Lower lobe of right lung (tissue), 2 donors: ENCODE measurements around the gene DDHD1. TPM values are rescaled to one million over a fixed set of nuclear protein-coding genes. Genes with fewer than 3 reads are reported as not detected.

Source experiments
- ATAC-seq, 2 donors: fragments of 200-7000 bp; cut with Tn5 transposase; one replicate each; pipeline ENCODE4 v1.9.1; 2020 to 2022; ENCODE audit warnings: mild to moderate bottlenecking in 2 of 2, moderate library complexity in 2 of 2
- DNase-seq: peaks from one replicate; pipeline ENCODE4 v3.0.0-alpha.2; 2020
- H3K27ac ChIP-seq: fragments of 200-600 bp; one replicate; pipeline ENCODE4 v1.8.0; 2022
- H3K27me3 ChIP-seq: fragments of 200-600 bp; one replicate; pipeline ENCODE4 v1.8.0; 2022; ENCODE audit warnings: low read depth
- H3K36me3 ChIP-seq: fragments of 200-600 bp; one replicate; pipeline ENCODE4 v1.8.0; 2022; ENCODE audit warnings: mild to moderate bottlenecking
- H3K4me1 ChIP-seq: fragments of 200-600 bp; one replicate; pipeline ENCODE4 v1.8.0; 2022
- H3K4me3 ChIP-seq: fragments of 200-600 bp; one replicate; pipeline ENCODE4 v1.8.0; 2022; ENCODE audit warnings: mild to moderate bottlenecking
- H3K9me3 ChIP-seq: fragments of 200-600 bp; one replicate; pipeline ENCODE4 v1.8.0; 2022
- CTCF ChIP-seq: fragments of 200-600 bp; IDR thresholded peaks from one replicate; pipeline ENCODE4 v1.8.0; 2022; ENCODE audit warnings: antibody characterized with exemption, mild to moderate bottlenecking
- intact Hi-C: fragments of 100-400 bp; cut with DNase I; formaldehyde crosslinking; loops from one replicate; pipeline ENCODE4 v1.11.0; 2022
- total RNA-seq: library from RNA; stranded (reverse); fragmentation: NEBNext Ultra II Directional; extraction: Animal tissue kit (Norgen Biotek cat#: 25700); gene quantifications from one replicate; pipeline ENCODE4 v1.2.1, GENCODE V29; 2021
- donor health status: DM: no; HTN: yes; CAD: no; lungs with severe emphysema.

Gene DDHD1
- total RNA-seq, 1 donor from 2014 or later: 32.6 TPM

GRCh38 chr14:53019406-53019805 is 133.7 kb downstream of the DDHD1 start:
- TF ChIP-seq CTCF: no peak
- Histone ChIP-seq H3K9me3 (no peaks in the 10 kb centered on the region), H3K27me3 (no peaks in the 10 kb centered on the region), H3K27ac (no peak overlapping the region), H3K4me3 (no peak overlapping the region), H3K4me1 (no peaks in the 10 kb centered on the region), H3K36me3 (no peaks in the 10 kb centered on the region)
- intact Hi-C loops: no loop called here
- no peak for ATAC-seq
- no peak for DNase-seq

- no peaks in the 10 kb centered on the region for H3K9me3 ChIP-seq
- no peaks in the 10 kb centered on the region for H3K27me3 ChIP-seq
- intact Hi-C loops: no loop called here
- no peaks in the 10 kb centered on the region for H3K36me3 ChIP-seq
- no peak overlapping the region for H3K27ac ChIP-seq
- H3K4me3 ChIP-seq: no peak overlapping the region
- DNase-seq (no peak), ATAC-seq (no peak)
- TF ChIP-seq CTCF: no peak
- H3K4me1 ChIP-seq: no peaks in the 10 kb centered on the region
Measured at GRCh38 chr14:53017837-53018236, 135.3 kb downstream of the DDHD1 start.

GRCh38 chr14:53016919-53017318 is 136.2 kb downstream of the DDHD1 start:
- DNase-seq: no peak
- H3K36me3 ChIP-seq: no peaks in the 10 kb centered on the region
- no peak for ATAC-seq
- no peak overlapping the region for H3K27ac ChIP-seq
- no peaks in the 10 kb centered on the region for H3K4me1 ChIP-seq
- no peak for TF ChIP-seq CTCF
- intact Hi-C loops: no loop called here
- H3K4me3 ChIP-seq: no peak overlapping the region
- H3K9me3 ChIP-seq: no peaks in the 10 kb centered on the region
- H3K27me3 ChIP-seq: no peaks in the 10 kb centered on the region

- TF ChIP-seq CTCF: no peak
- DNase-seq (no peak), ATAC-seq (no peak)
- Histone ChIP-seq H3K36me3 (no peaks in the 10 kb centered on the region), H3K9me3 (no peaks in the 10 kb centered on the region), H3K4me1 (no peaks in the 10 kb centered on the region), H3K4me3 (no peak overlapping the region), H3K27ac (no peak overlapping the region), H3K27me3 (no peaks in the 10 kb centered on the region)
- intact Hi-C loops: no loop called here
Measured at GRCh38 chr14:53016491-53016890, 136.6 kb downstream of the DDHD1 start.

- ATAC-seq: peak; percentile 88 to 90
Measured at GRCh38 chr14:53011053-53011462, 142.1 kb downstream of the DDHD1 start.

More at GRCh38 chr14:53011053-53011462, 142.1 kb downstream of the DDHD1 start:
- intact Hi-C loops: no loop called here
- peak; percentile 48 for DNase-seq
- Histone ChIP-seq H3K27me3 (no peaks in the 10 kb centered on the region), H3K9me3 (no peaks in the 10 kb centered on the region), H3K27ac (peak overlapping the region; percentile 26), H3K36me3 (no peaks in the 10 kb centered on the region), H3K4me3 (no peak overlapping the region), H3K4me1 (peaks cover 6% of the 10 kb centered on the region)
- TF ChIP-seq CTCF: no peak
